ENCODE measurements around the gene AFF1.
A peak's percentile ranks its signal among the peaks of the same experiment; 100 is the strongest.

Gene AFF1

GRCh38 chr4:87056881-87057280, 122.1 kb downstream of the AFF1 start:
- WGBS (ENCODE audit: extremely low coverage, insufficient coverage, insufficient read length) = no CpG with 5 or more reads among the region's 2 CpGs
- Histone ChIP-seq H2BK5ac (ENCODE audit: low read depth, low read length, poor library complexity) (no peak overlapping the region), H3K9me3 (ENCODE audit: insufficient read depth, low read depth, low read length) (no peaks in the 10 kb centered on the region), H3K79me2 (ENCODE audit: control insufficient read depth, insufficient read depth, low read length, poor library complexity) (no peaks in the 10 kb centered on the region), H3K4me2 (ENCODE audit: low read length) (no peak overlapping the region), H4K91ac (ENCODE audit: low read depth, low read length) (no peak overlapping the region), H3K79me1 (ENCODE audit: low read length) (no peaks in the 10 kb centered on the region), H4K8ac (ENCODE audit: low read depth, low read length) (no peak overlapping the region), H3K9ac (ENCODE audit: low read length) (no peak overlapping the region), H3K4me3 (ENCODE audit: low read depth, low read length) (no peak overlapping the region), H3K27me3 (ENCODE audit: insufficient read depth, low read length) (no peaks in the 10 kb centered on the region), H2AK5ac (ENCODE audit: low read length) (no peak overlapping the region), H3K23ac (ENCODE audit: low read length) (no peak overlapping the region), H4K12ac (ENCODE audit: low read depth, low read length) (no peak overlapping the region), H3K27ac (ENCODE audit: low read depth, low read length) (no peak overlapping the region), H3K4me1 (ENCODE audit: control insufficient read depth in 1 of 2, insufficient read depth in 2 of 2, low read length in 2 of 2) (peaks cover 7 to 10% of the 10 kb centered on the region in 2 experiments), H3K4ac (ENCODE audit: low read depth, low read length) (no peak overlapping the region), H3K36me3 (ENCODE audit: control insufficient read depth in 1 of 2, insufficient read depth in 2 of 2, low read length in 2 of 2) (peaks cover 0 to 2% of the 10 kb centered on the region in 2 experiments), H2BK120ac (ENCODE audit: insufficient read depth, low read length, poor library complexity) (no peak overlapping the region), H2BK12ac (ENCODE audit: low read length) (no peak overlapping the region), H3K18ac (ENCODE audit: low read length) (no peak overlapping the region), H2AFZ (ENCODE audit: insufficient read depth, low read length, poor library complexity) (no peak overlapping the region), H3K14ac (ENCODE audit: low read length) (no peak overlapping the region)
- DNase-seq = no peak

GRCh38 chr4:87057835-87058355, 123.1 kb downstream of the AFF1 start:
- no peaks in the 10 kb centered on the region for H3K79me1 ChIP-seq (ENCODE audit: low read length)
- H4K91ac ChIP-seq (ENCODE audit: low read depth, low read length) = no peak overlapping the region
- H3K79me2 ChIP-seq (ENCODE audit: control insufficient read depth, insufficient read depth, low read length, poor library complexity) = no peaks in the 10 kb centered on the region
- H3K27me3 ChIP-seq (ENCODE audit: insufficient read depth, low read length) = no peaks in the 10 kb centered on the region
- H4K8ac ChIP-seq (ENCODE audit: low read depth, low read length) = peak overlapping the region; percentile 47
- H2AFZ ChIP-seq (ENCODE audit: insufficient read depth, low read length, poor library complexity) = no peak overlapping the region
- H3K27ac ChIP-seq (ENCODE audit: low read depth, low read length) = no peak overlapping the region
- H3K9me3 ChIP-seq (ENCODE audit: insufficient read depth, low read depth, low read length) = no peaks in the 10 kb centered on the region
- no peak overlapping the region for H3K4me2 ChIP-seq (ENCODE audit: low read length)
- no peak overlapping the region for H3K9ac ChIP-seq (ENCODE audit: low read length)
- no peak overlapping the region for H2BK5ac ChIP-seq (ENCODE audit: low read depth, low read length, poor library complexity)
- no peak overlapping the region for H2BK120ac ChIP-seq (ENCODE audit: insufficient read depth, low read length, poor library complexity)
- no peak overlapping the region for H2BK12ac ChIP-seq (ENCODE audit: low read length)
- H3K4me1 ChIP-seq (ENCODE audit: control insufficient read depth in 1 of 2, insufficient read depth in 2 of 2, low read length in 2 of 2) = peaks cover 7 to 10% of the 10 kb centered on the region in 2 experiments
- no peak for DNase-seq
- no peak overlapping the region for H3K18ac ChIP-seq (ENCODE audit: low read length)
- WGBS (ENCODE audit: extremely low coverage, insufficient coverage, insufficient read length) = no CpG with 5 or more reads among the region's 6 CpGs
- H3K4ac ChIP-seq (ENCODE audit: low read depth, low read length) = no peak overlapping the region
- H3K4me3 ChIP-seq (ENCODE audit: low read depth, low read length) = no peak overlapping the region
- H3K36me3 ChIP-seq (ENCODE audit: control insufficient read depth in 1 of 2, insufficient read depth in 2 of 2, low read length in 2 of 2) = no peaks in the 10 kb centered on the region
- H4K12ac ChIP-seq (ENCODE audit: low read depth, low read length) = no peak overlapping the region
- H3K14ac ChIP-seq (ENCODE audit: low read length) = no peak overlapping the region
- H2AK5ac ChIP-seq (ENCODE audit: low read length) = no peak overlapping the region
- H3K23ac ChIP-seq (ENCODE audit: low read length) = no peak overlapping the region

- H4K91ac ChIP-seq (ENCODE audit: low read depth, low read length) = no peak overlapping the region
- no peaks in the 10 kb centered on the region for H3K9me3 ChIP-seq (ENCODE audit: insufficient read depth, low read depth, low read length)
- H3K4ac ChIP-seq (ENCODE audit: low read depth, low read length) = no peak overlapping the region
- peak overlapping the region; percentile 47 for H4K8ac ChIP-seq (ENCODE audit: low read depth, low read length)
- H3K36me3 ChIP-seq (ENCODE audit: control insufficient read depth in 1 of 2, insufficient read depth in 2 of 2, low read length in 2 of 2) = no peaks in the 10 kb centered on the region
- DNase-seq = peak; percentile 70 to 80
- H3K14ac ChIP-seq (ENCODE audit: low read length) = no peak overlapping the region
- H3K23ac ChIP-seq (ENCODE audit: low read length) = no peak overlapping the region
- no peaks in the 10 kb centered on the region for H3K27me3 ChIP-seq (ENCODE audit: insufficient read depth, low read length)
- H3K4me3 ChIP-seq (ENCODE audit: low read depth, low read length) = no peak overlapping the region
- H3K18ac ChIP-seq (ENCODE audit: low read length) = no peak overlapping the region
- no peak overlapping the region for H3K9ac ChIP-seq (ENCODE audit: low read length)
- H3K4me1 ChIP-seq (ENCODE audit: control insufficient read depth in 1 of 2, insufficient read depth in 2 of 2, low read length in 2 of 2) = peaks cover 7 to 10% of the 10 kb centered on the region in 2 experiments
- H3K79me2 ChIP-seq (ENCODE audit: control insufficient read depth, insufficient read depth, low read length, poor library complexity) = no peaks in the 10 kb centered on the region
- no CpG with 5 or more reads among the region's 7 CpGs for WGBS (ENCODE audit: extremely low coverage, insufficient coverage, insufficient read length)
- no peak overlapping the region for H2AK5ac ChIP-seq (ENCODE audit: low read length)
- no peak overlapping the region for H2AFZ ChIP-seq (ENCODE audit: insufficient read depth, low read length, poor library complexity)
- no peak overlapping the region for H2BK120ac ChIP-seq (ENCODE audit: insufficient read depth, low read length, poor library complexity)
- no peak overlapping the region for H2BK5ac ChIP-seq (ENCODE audit: low read depth, low read length, poor library complexity)
- no peaks in the 10 kb centered on the region for H3K79me1 ChIP-seq (ENCODE audit: low read length)
- H3K4me2 ChIP-seq (ENCODE audit: low read length) = no peak overlapping the region
- no peak overlapping the region for H4K12ac ChIP-seq (ENCODE audit: low read depth, low read length)
- peak overlapping the region; percentile 30 for H3K27ac ChIP-seq (ENCODE audit: low read depth, low read length)
- no peak overlapping the region for H2BK12ac ChIP-seq (ENCODE audit: low read length)
These were observed 123.7 kb downstream of the AFF1 start for GRCh38 chr4:87058356-87059073.

DNA sequence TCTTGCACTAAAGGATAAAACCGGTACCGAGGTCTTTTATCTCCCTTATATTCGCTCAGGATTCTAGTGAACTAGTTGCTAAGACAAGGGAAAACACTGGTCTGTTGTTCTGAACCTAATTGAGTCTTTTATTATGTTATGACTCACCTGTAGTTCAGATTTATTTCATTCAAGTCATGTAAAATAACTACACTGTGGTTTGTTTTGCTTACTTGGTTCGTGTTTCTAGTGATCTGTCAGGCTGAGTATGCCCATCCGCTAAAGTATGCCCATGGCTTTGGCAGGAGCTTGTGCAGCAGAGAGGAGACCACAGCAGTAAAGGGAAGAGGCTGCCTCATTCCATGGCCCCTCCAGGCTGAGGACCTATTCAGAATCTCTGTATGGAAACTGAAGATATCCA, 126.1 kb downstream of the AFF1 start:
- Histone ChIP-seq H3K27me3 (ENCODE audit: insufficient read depth, low read length) (no peaks in the 10 kb centered on the region), H3K9me3 (ENCODE audit: insufficient read depth, low read depth, low read length) (no peaks in the 10 kb centered on the region), H2BK5ac (ENCODE audit: low read depth, low read length, poor library complexity) (no peak overlapping the region), H2BK12ac (ENCODE audit: low read length) (no peak overlapping the region), H3K14ac (ENCODE audit: low read length) (no peak overlapping the region), H3K23ac (ENCODE audit: low read length) (no peak overlapping the region), H3K9ac (ENCODE audit: low read length) (no peak overlapping the region), H4K8ac (ENCODE audit: low read depth, low read length) (no peak overlapping the region), H4K12ac (ENCODE audit: low read depth, low read length) (no peak overlapping the region), H2AK5ac (ENCODE audit: low read length) (no peak overlapping the region), H3K27ac (ENCODE audit: low read depth, low read length) (no peak overlapping the region), H3K18ac (ENCODE audit: low read length) (no peak overlapping the region), H3K36me3 (ENCODE audit: control insufficient read depth in 1 of 2, insufficient read depth in 2 of 2, low read length in 2 of 2) (no peaks in the 10 kb centered on the region), H3K4me3 (ENCODE audit: low read depth, low read length) (no peak overlapping the region), H3K4me2 (ENCODE audit: low read length) (no peak overlapping the region), H4K91ac (ENCODE audit: low read depth, low read length) (no peak overlapping the region), H2AFZ (ENCODE audit: insufficient read depth, low read length, poor library complexity) (no peak overlapping the region), H3K4ac (ENCODE audit: low read depth, low read length) (no peak overlapping the region), H3K79me1 (ENCODE audit: low read length) (no peaks in the 10 kb centered on the region), H2BK120ac (ENCODE audit: insufficient read depth, low read length, poor library complexity) (no peak overlapping the region), H3K79me2 (ENCODE audit: control insufficient read depth, insufficient read depth, low read length, poor library complexity) (no peaks in the 10 kb centered on the region), H3K4me1 (ENCODE audit: control insufficient read depth in 1 of 2, insufficient read depth in 2 of 2, low read length in 2 of 2) (peaks cover 7 to 8% of the 10 kb centered on the region in 2 experiments)
- no CpG with 5 or more reads among the region's 5 CpGs for WGBS (ENCODE audit: extremely low coverage, insufficient coverage, insufficient read length)
- DNase-seq = no peak

All from trophoblast cell (in vitro differentiated cells and primary cell).